Activated naive CD8-positive, alpha-beta T cell (primary cell): ENCODE data around the gene SH2B2.
A peak's percentile ranks its signal among the peaks of the same experiment; 100 is the strongest.
"Not testable (repeated sequence)": the region's sequence is repeated elsewhere in the genome, so short reads cannot be mapped to it uniquely, and the experiment has no call there.

Experiments used
- H3K27ac Mint-ChIP-seq: one replicate; pipeline ENCODE4 v1.8.0; 2021; ENCODE audit warnings: mixed read lengths
- H3K27me3 Mint-ChIP-seq: one replicate; pipeline ENCODE4 v1.8.0; 2021; ENCODE audit warnings: mixed read lengths
- H3K36me3 Mint-ChIP-seq: one replicate; pipeline ENCODE4 v1.8.0; 2021; ENCODE audit warnings: mixed read lengths
- H3K4me1 Mint-ChIP-seq: one replicate; pipeline ENCODE4 v1.8.0; 2021; ENCODE audit warnings: low read depth, mixed read lengths
- H3K4me3 Mint-ChIP-seq: one replicate; pipeline ENCODE4 v1.8.0; 2021; ENCODE audit warnings: mild to moderate bottlenecking, mixed read lengths
- H3K9me3 Mint-ChIP-seq: one replicate; pipeline ENCODE4 v1.8.0; 2021; ENCODE audit warnings: low read depth, mixed read lengths

SH2B2 gene

DNA sequence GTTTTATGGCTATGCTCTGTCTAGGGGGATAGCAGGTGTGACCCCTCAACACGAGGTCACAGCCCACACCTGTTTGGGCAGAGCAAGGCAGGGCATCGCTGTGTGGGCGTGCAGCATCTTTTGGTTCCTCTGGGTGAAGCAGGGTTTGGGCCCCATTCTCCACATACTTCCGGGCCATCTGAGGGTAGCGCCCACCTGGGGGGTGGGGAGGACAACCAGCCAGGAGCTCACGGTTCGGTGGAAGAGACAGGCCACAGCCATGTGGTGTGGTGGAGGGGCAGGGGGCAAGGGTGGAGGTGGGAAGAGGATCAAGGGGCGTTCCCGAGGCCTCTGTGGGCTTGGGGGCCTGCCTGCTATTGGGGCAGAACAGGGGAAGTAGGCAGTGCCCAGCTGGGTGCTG is 2.4 kb downstream of the SH2B2 start:
- peaks cover 35% of the 10 kb centered on the region for H3K4me1 Mint-ChIP-seq
- no peak overlapping the region for H3K27ac Mint-ChIP-seq
- H3K4me3 Mint-ChIP-seq, result peak overlapping the region; percentile 41
- no peaks in the 10 kb centered on the region for H3K36me3 Mint-ChIP-seq
- no peaks in the 10 kb centered on the region for H3K27me3 Mint-ChIP-seq
- H3K9me3 Mint-ChIP-seq, result no peaks in the 10 kb centered on the region

DNA sequence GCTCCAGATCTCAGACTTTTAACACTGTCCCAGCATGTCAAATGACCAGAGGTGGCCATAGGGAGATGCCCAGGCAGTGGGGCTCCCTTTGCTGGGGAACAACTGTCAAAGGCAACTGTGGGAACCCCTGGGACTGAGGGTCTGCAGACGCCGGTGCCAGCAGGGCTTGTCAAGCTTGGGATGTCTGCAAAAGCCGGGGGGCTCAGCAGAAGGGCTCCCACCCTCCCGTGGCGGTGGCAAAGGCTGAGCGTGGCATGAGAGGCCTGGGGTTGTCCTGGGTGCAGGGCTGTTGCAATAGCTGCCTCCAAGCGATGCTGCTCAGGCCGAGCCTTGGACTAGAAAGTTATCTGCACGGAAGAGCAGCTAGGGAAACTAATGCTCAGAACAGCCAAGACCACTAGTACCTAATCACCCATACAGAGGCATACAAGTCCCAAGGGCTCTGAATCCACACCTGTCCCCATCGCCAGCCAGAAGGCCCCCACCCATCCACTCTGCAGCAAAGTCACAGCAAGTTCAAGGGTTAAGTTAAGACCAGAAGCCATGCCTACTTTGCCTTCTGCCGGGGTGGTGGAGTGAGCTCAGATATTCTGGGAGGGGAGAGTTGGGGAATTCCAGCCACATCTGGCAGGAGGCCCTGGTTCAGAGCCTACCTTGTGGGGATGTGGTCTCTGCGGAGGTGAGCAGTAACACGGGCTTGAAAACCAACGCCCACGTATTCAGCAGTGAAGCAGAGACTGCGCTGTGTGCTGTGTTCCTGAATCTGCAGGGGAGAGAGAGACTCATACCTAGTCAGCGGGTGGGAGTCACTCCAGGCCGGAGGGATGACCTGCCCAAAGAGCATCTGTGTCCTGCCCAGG is 4.6 kb downstream of the SH2B2 start:
- no peak overlapping the region for H3K27ac Mint-ChIP-seq
- H3K9me3 Mint-ChIP-seq, result no peaks in the 10 kb centered on the region
- no peaks in the 10 kb centered on the region for H3K36me3 Mint-ChIP-seq
- no peaks in the 10 kb centered on the region for H3K27me3 Mint-ChIP-seq
- peaks cover 25% of the 10 kb centered on the region for H3K4me1 Mint-ChIP-seq
- H3K4me3 Mint-ChIP-seq, result peak overlapping the region; percentile 1

GRCh38 chr7:102291916-102292267 is 5.2 kb downstream of the SH2B2 start:
- no peaks in the 10 kb centered on the region for H3K9me3 Mint-ChIP-seq
- H3K27ac Mint-ChIP-seq, result no peak overlapping the region
- H3K36me3 Mint-ChIP-seq, result no peaks in the 10 kb centered on the region
- H3K27me3 Mint-ChIP-seq, result no peaks in the 10 kb centered on the region
- H3K4me1 Mint-ChIP-seq, result peaks cover 25% of the 10 kb centered on the region
- no peak overlapping the region for H3K4me3 Mint-ChIP-seq

DNA sequence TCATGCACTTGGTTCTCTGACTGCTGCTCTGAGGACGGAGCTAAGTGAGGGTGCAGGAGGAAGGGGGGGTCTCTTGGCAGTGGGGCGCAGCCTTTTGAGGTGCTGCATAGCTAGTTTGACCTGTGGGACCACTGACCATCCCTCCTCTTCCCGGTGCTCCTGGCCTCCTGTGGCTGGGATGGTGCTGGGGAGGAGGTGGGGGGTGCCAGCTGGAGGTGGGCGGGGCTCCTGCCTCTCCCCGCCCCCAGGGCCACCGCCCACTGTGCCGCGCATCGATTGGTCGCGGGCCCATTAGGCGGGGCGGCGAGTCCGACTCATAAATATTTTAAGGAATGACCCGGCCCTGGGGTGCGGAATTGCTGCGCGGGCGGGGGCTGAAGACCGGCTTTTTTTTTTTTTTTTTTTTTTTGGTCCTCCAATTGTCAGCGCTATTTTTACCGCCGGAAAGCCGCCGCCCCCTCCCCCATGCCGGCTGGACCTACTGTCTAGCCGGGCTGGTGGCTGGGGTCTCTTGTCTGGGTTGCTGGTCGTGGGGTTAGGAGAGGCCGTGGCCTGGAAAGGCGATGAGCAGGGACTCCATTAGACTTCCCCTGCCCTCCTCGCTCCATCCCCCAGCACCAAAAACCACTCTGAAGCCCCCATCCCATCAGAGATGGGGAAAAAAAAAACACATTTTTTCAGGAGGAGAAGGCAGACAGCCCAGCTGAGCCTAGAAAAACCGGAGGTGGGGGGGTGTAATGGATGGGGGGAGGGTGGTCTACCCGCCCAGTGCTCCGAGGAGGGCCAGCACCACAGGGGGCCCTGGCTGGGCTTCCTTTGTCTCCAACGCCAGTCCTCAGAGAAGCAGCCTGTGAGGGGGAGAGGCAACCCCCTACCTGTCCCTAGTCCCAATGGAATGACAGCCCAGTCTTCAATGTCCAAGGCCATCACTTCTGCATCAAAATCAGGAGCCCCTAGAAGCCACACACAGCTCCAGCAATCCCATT is 6.4 kb downstream of the SH2B2 start:
- H3K9me3 Mint-ChIP-seq, result no peaks in the 10 kb centered on the region
- no peak overlapping the region for H3K27ac Mint-ChIP-seq
- no peak overlapping the region for H3K4me3 Mint-ChIP-seq
- H3K4me1 Mint-ChIP-seq, result peaks cover 25% of the 10 kb centered on the region
- H3K36me3 Mint-ChIP-seq, result no peaks in the 10 kb centered on the region
- H3K27me3 Mint-ChIP-seq, result no peaks in the 10 kb centered on the region

DNA sequence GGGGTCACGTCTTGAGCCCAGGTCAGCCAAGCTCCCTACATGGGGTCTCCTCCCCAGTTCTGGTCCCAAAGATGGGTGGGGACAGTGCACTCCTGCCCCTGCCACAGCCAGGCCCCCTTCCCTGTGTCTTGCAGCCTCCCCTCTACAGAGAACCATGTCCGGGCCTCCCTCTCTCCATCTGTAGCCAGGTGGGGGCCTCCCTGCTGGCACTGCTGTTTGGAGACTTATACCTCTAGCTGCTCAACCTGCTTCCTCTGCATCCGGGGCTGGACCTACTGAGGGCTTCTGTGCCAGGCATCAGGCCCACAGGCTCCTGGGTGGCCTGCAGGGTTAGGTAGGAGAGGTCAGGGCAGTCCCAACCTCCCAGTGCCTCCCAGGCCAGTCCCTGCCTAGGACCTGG is 7.9 kb downstream of the SH2B2 start:
- H3K27ac Mint-ChIP-seq, result no peak overlapping the region
- no peaks in the 10 kb centered on the region for H3K9me3 Mint-ChIP-seq
- no peaks in the 10 kb centered on the region for H3K36me3 Mint-ChIP-seq
- H3K4me3 Mint-ChIP-seq, result no peak overlapping the region
- H3K27me3 Mint-ChIP-seq, result no peaks in the 10 kb centered on the region
- H3K4me1 Mint-ChIP-seq, result peaks cover 14% of the 10 kb centered on the region

GRCh38 chr7:102295346-102296178 is 8.9 kb downstream of the SH2B2 start:
- H3K9me3 Mint-ChIP-seq, result no peaks in the 10 kb centered on the region
- no peak overlapping the region for H3K27ac Mint-ChIP-seq
- H3K4me1 Mint-ChIP-seq, result peaks cover 11% of the 10 kb centered on the region
- H3K4me3 Mint-ChIP-seq, result no peak overlapping the region
- no peaks in the 10 kb centered on the region for H3K27me3 Mint-ChIP-seq
- H3K36me3 Mint-ChIP-seq, result no peaks in the 10 kb centered on the region

DNA sequence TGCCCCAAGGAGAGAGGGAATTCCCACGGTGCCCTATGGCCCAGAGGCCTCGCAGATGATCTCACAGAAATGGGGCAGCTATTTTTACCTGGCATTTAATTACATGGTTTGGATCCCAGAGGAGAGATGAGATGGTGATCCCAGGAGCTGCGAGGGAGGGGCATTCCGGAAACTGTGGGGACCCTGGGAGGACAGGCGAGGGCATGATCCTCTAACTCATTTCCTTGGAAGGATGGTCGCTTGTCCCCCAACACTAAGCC is 9.4 kb downstream of the SH2B2 start:
- no peaks in the 10 kb centered on the region for H3K27me3 Mint-ChIP-seq
- peaks cover 10% of the 10 kb centered on the region for H3K4me1 Mint-ChIP-seq
- H3K9me3 Mint-ChIP-seq, result no peaks in the 10 kb centered on the region
- no peak overlapping the region for H3K4me3 Mint-ChIP-seq
- no peak overlapping the region for H3K27ac Mint-ChIP-seq
- no peaks in the 10 kb centered on the region for H3K36me3 Mint-ChIP-seq

GRCh38 chr7:102296514-102296913 is 9.8 kb downstream of the SH2B2 start:
- Mint-ChIP-seq H3K4me3 (no peak overlapping the region), H3K4me1 (peaks cover 6% of the 10 kb centered on the region), H3K27ac (no peak overlapping the region), H3K27me3 (no peaks in the 10 kb centered on the region), H3K36me3 (no peaks in the 10 kb centered on the region), H3K9me3 (no peaks in the 10 kb centered on the region)

- H3K9me3 Mint-ChIP-seq, result no peaks in the 10 kb centered on the region
- H3K4me1 Mint-ChIP-seq, result no peaks in the 10 kb centered on the region
- no peaks in the 10 kb centered on the region for H3K36me3 Mint-ChIP-seq
- no peak overlapping the region for H3K27ac Mint-ChIP-seq
- no peaks in the 10 kb centered on the region for H3K27me3 Mint-ChIP-seq
- no peak overlapping the region for H3K4me3 Mint-ChIP-seq
Observed at GRCh38 chr7:102297487-102298218, 11.0 kb downstream of the SH2B2 start.

- Mint-ChIP-seq H3K4me3 (no peak overlapping the region), H3K9me3 (no peaks in the 10 kb centered on the region), H3K27ac (no peak overlapping the region), H3K4me1 (no peaks in the 10 kb centered on the region), H3K36me3 (no peaks in the 10 kb centered on the region), H3K27me3 (no peaks in the 10 kb centered on the region)
Observed at GRCh38 chr7:102300643-102301221, 14.1 kb downstream of the SH2B2 start.

DNA sequence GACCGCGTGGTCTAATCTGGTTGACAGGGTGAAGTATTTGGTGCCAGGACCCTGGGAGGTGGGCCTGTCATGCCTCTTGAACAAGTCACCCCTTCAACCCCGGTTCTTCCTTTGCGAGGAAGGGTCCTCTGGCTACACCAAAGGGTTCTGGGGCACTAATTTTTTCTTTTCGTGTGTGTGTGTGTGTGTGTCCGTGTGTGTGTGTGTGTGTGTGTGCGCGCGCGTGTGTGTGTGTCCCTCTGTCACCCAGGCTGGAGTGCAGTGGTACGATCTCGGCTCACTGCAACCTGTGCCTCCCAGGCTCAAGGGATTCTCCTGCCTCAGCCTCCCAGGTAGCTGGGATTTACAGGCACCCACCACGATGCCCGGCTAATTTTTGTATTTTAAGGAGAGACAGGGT is 14.7 kb downstream of the SH2B2 start:
- not testable (repeated sequence) for H3K27me3 Mint-ChIP-seq, H3K4me1 Mint-ChIP-seq, H3K9me3 Mint-ChIP-seq, H3K36me3 Mint-ChIP-seq, H3K27ac Mint-ChIP-seq, H3K4me3 Mint-ChIP-seq

DNA sequence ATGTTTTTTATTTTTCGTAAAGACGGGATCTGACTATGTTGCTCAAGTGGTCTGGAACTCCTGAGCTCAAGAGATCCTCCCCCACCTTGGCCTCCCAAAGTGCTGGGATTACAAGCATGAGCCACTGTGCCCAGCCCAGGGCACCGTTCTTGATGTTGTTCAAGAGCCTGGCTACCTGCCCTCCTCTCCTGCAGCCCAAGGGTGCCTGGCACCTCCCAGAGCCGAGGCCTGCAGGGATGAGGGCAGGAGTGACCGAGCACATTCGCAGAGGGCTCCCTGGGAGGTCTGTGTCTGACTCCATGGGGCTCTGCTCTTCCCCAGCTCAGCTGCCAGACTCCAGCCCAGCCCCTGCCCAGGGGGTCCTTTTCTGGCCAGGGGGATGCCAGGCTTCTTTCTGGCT is 15.4 kb downstream of the SH2B2 start:
- H3K27ac Mint-ChIP-seq, result no peak overlapping the region
- no peaks in the 10 kb centered on the region for H3K27me3 Mint-ChIP-seq
- H3K36me3 Mint-ChIP-seq, result no peaks in the 10 kb centered on the region
- no peaks in the 10 kb centered on the region for H3K9me3 Mint-ChIP-seq
- no peak overlapping the region for H3K4me3 Mint-ChIP-seq
- no peaks in the 10 kb centered on the region for H3K4me1 Mint-ChIP-seq

- no peaks in the 10 kb centered on the region for H3K4me1 Mint-ChIP-seq
- no peaks in the 10 kb centered on the region for H3K9me3 Mint-ChIP-seq
- H3K36me3 Mint-ChIP-seq, result no peaks in the 10 kb centered on the region
- no peaks in the 10 kb centered on the region for H3K27me3 Mint-ChIP-seq
- H3K27ac Mint-ChIP-seq, result no peak overlapping the region
- H3K4me3 Mint-ChIP-seq, result no peak overlapping the region
Observed at GRCh38 chr7:102303669-102304422, 17.2 kb downstream of the SH2B2 start.

DNA sequence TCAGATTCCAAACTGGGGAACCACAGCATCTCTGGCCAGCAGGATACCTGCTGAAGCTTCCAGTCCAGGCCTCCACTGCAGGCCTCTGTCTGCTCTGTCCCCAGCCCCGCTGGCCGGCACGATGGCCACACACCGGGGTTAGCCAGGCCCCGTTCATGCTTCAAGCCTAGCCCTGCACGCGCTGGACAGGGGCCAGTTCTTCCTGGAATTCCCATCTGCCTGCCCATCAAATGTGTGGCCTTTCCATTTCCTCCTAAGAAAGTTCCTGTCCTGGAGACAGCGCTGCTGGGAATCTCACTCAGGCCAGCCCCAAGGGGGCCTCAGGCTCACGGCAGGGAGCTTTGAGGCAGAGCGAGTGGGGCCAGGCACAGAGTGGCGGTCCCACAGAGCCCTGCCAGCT is 18.0 kb downstream of the SH2B2 start:
- Mint-ChIP-seq H3K27ac (no peak overlapping the region), H3K36me3 (no peaks in the 10 kb centered on the region)

More for the DNA sequence above, 18.0 kb downstream of the SH2B2 start:
- Mint-ChIP-seq H3K4me3 (no peak overlapping the region), H3K4me1 (no peaks in the 10 kb centered on the region), H3K27me3 (no peaks in the 10 kb centered on the region), H3K9me3 (no peaks in the 10 kb centered on the region)
